Measurements from ENCODE around the gene COG8.
A peak's percentile ranks its signal among the peaks of the same experiment; 100 is the strongest.
"Not testable (repeated sequence)": the region's sequence is repeated elsewhere in the genome, so short reads cannot be mapped to it uniquely, and the experiment has no call there.

Gene COG8

DNA sequence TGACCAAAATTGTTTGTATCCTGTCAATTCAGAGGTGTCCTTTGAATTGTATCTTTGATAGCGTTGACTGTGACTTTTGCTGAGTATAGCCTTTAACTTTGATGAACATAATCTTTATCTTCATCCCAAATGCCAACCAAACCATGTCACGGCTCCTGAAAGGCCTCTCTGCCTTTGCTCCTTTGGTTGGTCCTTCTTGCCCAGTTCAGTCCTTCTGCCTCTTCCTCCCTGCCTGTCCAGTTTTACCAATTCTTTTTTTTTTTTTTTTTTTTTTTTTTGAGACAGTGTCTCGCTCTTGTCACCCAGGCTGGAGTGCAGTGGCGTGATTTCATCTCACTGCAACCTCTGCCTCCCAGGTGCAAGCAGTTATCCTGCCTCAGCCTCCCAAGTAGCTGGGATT, 41.1 kb downstream of the COG8 start:
- Histone ChIP-seq H3K4me3 (no peak overlapping the region), H3K36me3 (peaks cover 19 to 31% (median 31%) of the 10 kb centered on the region in 3 donors), H3K9me3 (no peaks in the 10 kb centered on the region), H3K4me1 (no peaks in the 10 kb centered on the region), H3K27ac (no peak overlapping the region), H3K27me3 (no peaks in the 10 kb centered on the region)
- TF ChIP-seq, protein P1, sequence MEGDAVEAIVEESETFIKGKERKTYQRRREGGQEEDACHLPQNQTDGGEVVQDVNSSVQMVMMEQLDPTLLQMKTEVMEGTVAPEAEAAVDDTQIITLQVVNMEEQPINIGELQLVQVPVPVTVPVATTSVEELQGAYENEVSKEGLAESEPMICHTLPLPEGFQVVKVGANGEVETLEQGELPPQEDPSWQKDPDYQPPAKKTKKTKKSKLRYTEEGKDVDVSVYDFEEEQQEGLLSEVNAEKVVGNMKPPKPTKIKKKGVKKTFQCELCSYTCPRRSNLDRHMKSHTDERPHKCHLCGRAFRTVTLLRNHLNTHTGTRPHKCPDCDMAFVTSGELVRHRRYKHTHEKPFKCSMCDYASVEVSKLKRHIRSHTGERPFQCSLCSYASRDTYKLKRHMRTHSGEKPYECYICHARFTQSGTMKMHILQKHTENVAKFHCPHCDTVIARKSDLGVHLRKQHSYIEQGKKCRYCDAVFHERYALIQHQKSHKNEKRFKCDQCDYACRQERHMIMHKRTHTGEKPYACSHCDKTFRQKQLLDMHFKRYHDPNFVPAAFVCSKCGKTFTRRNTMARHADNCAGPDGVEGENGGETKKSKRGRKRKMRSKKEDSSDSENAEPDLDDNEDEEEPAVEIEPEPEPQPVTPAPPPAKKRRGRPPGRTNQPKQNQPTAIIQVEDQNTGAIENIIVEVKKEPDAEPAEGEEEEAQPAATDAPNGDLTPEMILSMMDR (IDR thresholded peaks at IDR 0.05) = no peak
- no peak for DNase-seq
- intact Hi-C loops (cut with DNase I; ENCODE audit: low total_unique reads) = no loop called here

GRCh38 chr16:69296771-69297170, 42.6 kb downstream of the COG8 start:
- intact Hi-C loops (cut with DNase I; ENCODE audit: low total_unique reads); H3K27me3 ChIP-seq; DNase-seq; H3K27ac ChIP-seq; H3K4me1 ChIP-seq; H3K9me3 ChIP-seq; H3K4me3 ChIP-seq: not testable (repeated sequence)
- peaks cover 19 to 31% (median 24%) of the 10 kb centered on the region in 3 donors for H3K36me3 ChIP-seq

GRCh38 chr16:69294051-69294450, 45.3 kb downstream of the COG8 start:
- Histone ChIP-seq H3K27ac (no peak overlapping the region), H3K36me3 (peaks cover 0 to 8% (median 4%) of the 10 kb centered on the region in 3 donors), H3K4me1 (no peaks in the 10 kb centered on the region), H3K4me3 (no peak overlapping the region), H3K27me3 (no peaks in the 10 kb centered on the region), H3K9me3 (no peaks in the 10 kb centered on the region)
- intact Hi-C loops (cut with DNase I; ENCODE audit: low total_unique reads) = no loop called here
- DNase-seq = no peak
- TF ChIP-seq, protein P1 (IDR thresholded peaks at IDR 0.05) = no peak

GRCh38 chr16:69293401-69293800, 46.0 kb downstream of the COG8 start:
- Histone ChIP-seq H3K27ac (no peak overlapping the region), H3K4me1 (no peaks in the 10 kb centered on the region), H3K4me3 (no peak overlapping the region), H3K36me3 (peaks cover 0 to 8% (median 4%) of the 10 kb centered on the region in 3 donors), H3K27me3 (no peaks in the 10 kb centered on the region), H3K9me3 (no peaks in the 10 kb centered on the region)
- DNase-seq = no peak
- intact Hi-C loops (cut with DNase I; ENCODE audit: low total_unique reads) = no loop called here
- TF ChIP-seq, protein P1 (IDR thresholded peaks at IDR 0.05) = no peak

DNA sequence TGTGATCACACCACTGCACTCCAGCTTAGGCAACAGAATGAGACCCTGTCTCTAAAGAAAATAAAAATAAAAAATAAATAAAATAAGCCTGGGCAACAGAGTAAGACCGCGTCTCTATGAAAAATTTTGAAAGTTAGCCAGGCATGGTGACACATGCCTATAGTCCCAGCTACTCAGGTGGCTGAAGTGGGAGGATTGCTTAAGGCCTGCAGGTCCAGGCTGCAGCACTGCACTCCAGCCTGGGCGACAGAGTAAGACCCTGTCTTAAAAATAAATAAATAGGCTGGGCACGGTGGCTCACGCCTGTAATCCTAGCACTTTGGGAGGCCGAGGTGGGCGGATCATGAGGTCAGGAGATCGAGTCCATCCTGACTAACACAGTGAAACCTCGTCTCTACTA, 47.7 kb downstream of the COG8 start:
- H3K4me3 ChIP-seq; H3K27me3 ChIP-seq; DNase-seq; H3K36me3 ChIP-seq; intact Hi-C loops (cut with DNase I; ENCODE audit: low total_unique reads); H3K9me3 ChIP-seq; H3K27ac ChIP-seq: not testable (repeated sequence)
- H3K4me1 ChIP-seq = peaks cover 0 to 11% (median 4%) of the 10 kb centered on the region in 4 donors

GRCh38 chr16:69286941-69287713, 52.2 kb downstream of the COG8 start:
- peak; percentile 83 to 90 for DNase-seq
- peaks cover 6 to 24% (median 16%) of the 10 kb centered on the region in 3 donors for H3K36me3 ChIP-seq
- peaks cover 0 to 29% (median 9%) of the 10 kb centered on the region in 4 donors for H3K4me1 ChIP-seq
- H3K4me3 ChIP-seq = no peak overlapping the region
- TF ChIP-seq, protein P1 (IDR thresholded peaks at IDR 0.05) = peak; percentile 57 to 68
- intact Hi-C loops (cut with DNase I; ENCODE audit: low total_unique reads) = loop anchor here (2.0 kb wide), 1 partner anchor 138 kb away; no protein-coding TSS in a partner anchor
- no peaks in the 10 kb centered on the region for H3K27me3 ChIP-seq
- peak overlapping the region; percentile 17 to 52 for H3K27ac ChIP-seq
- no peaks in the 10 kb centered on the region for H3K9me3 ChIP-seq

All from tibial artery (tissue), 4 donors.